Kasumi-1 (cell line): ENCODE results near the gene NRAP.

Experiments used
- DNase-seq, 2 experiments: peaks; one replicate each; lab custom pipeline; 2025; lab: John Stamatoyannopoulos, UW

The NRAP gene

GRCh38 chr10:113663908-113664307 is at the start of gene NRAP:
Gene NRAP (minus strand): TSS chr10:113664041. CDS start chr10:113663882, 159 bp downstream.
- DNase-seq: no peak

GRCh38 chr10:113713640-113713982 is 49.8 kb upstream of the NRAP start:
- DNase-seq: no peak

GRCh38 chr10:113712755-113713639 is 49.2 kb upstream of the NRAP start:
- DNase-seq: no peak

- DNase-seq: no peak
Observed at GRCh38 chr10:113712024-113712423, 48.2 kb upstream of the NRAP start.

GRCh38 chr10:113711142-113711541 is 47.3 kb upstream of the NRAP start:
- no peak for DNase-seq

- no peak for DNase-seq
Observed at GRCh38 chr10:113709221-113709838, 45.5 kb upstream of the NRAP start.

GRCh38 chr10:113708640-113709039 is 44.8 kb upstream of the NRAP start:
- DNase-seq: no peak

- no peak for DNase-seq
Observed at GRCh38 chr10:113706623-113707022, 42.8 kb upstream of the NRAP start.

GRCh38 chr10:113705344-113705652 is 41.5 kb upstream of the NRAP start:
- no peak for DNase-seq

- DNase-seq: peak; percentile 54 to 75
Observed at GRCh38 chr10:113704637-113705343, 40.9 kb upstream of the NRAP start.

GRCh38 chr10:113697595-113697994 is 33.8 kb upstream of the NRAP start:
- DNase-seq: no peak

GRCh38 chr10:113695691-113696090 is 31.9 kb upstream of the NRAP start:
- DNase-seq: no peak

- no peak for DNase-seq
Observed at GRCh38 chr10:113693348-113693747, 29.5 kb upstream of the NRAP start.

GRCh38 chr10:113692271-113692670 is 28.4 kb upstream of the NRAP start:
- no peak for DNase-seq

- no peak for DNase-seq
Observed at GRCh38 chr10:113691381-113691780, 27.5 kb upstream of the NRAP start.

GRCh38 chr10:113690749-113691148 is 26.9 kb upstream of the NRAP start:
- no peak for DNase-seq

- DNase-seq: no peak
Observed at GRCh38 chr10:113689574-113689973, 25.7 kb upstream of the NRAP start.

GRCh38 chr10:113689057-113689456 is 25.2 kb upstream of the NRAP start:
- DNase-seq: no peak

GRCh38 chr10:113687037-113687436 is 23.2 kb upstream of the NRAP start:
- DNase-seq: no peak

- no peak for DNase-seq
Observed at GRCh38 chr10:113686028-113686427, 22.2 kb upstream of the NRAP start.

- peak in 1 of 2 experiments; percentile 17 for DNase-seq
Observed at GRCh38 chr10:113683300-113683699, 19.5 kb upstream of the NRAP start.

- no peak for DNase-seq
Observed at GRCh38 chr10:113681533-113682470, 18.0 kb upstream of the NRAP start.
